ENCODE data around the gene ELMO1.

Gene ELMO1

GRCh38 chr7:37429435-37429791 lies 19.3 kb downstream of the ELMO1 start:
- DNase-seq = no peak

DNA sequence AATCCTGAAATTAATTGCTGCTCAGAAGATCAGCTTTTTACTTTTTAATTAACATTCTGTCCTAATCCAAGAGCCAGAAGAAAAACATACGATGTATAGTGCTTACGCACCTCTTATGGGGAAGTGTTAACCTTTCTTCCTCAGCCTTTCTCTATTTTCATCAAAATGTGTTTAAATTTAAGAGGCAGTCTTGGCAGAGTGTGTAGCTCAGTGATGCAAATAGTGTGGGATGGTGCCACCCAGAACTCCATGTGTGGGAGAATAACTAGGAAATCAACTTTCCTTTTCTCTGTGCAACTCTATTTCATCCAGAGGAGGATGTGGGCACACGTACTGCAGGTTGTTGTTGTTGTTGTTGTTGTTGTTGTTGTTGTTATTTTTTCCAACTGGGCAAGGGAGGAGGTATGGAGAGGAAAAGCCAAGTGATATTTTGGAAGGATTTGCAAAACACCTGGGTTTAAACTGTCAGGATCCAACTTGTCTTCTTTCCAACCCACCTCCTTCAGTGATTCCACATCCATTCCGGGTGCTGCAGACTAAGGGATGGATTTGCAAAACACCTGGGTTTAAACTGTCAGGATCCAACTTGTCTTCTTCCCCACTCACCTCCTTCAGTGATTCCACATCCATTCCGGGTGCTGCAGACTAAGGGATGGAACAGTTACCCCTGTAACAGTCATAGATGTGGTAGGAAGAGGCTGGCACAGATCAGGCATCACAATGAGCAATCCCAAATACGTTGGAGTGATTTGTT lies 19.8 kb downstream of the ELMO1 start:
- DNase-seq = no peak

DNA sequence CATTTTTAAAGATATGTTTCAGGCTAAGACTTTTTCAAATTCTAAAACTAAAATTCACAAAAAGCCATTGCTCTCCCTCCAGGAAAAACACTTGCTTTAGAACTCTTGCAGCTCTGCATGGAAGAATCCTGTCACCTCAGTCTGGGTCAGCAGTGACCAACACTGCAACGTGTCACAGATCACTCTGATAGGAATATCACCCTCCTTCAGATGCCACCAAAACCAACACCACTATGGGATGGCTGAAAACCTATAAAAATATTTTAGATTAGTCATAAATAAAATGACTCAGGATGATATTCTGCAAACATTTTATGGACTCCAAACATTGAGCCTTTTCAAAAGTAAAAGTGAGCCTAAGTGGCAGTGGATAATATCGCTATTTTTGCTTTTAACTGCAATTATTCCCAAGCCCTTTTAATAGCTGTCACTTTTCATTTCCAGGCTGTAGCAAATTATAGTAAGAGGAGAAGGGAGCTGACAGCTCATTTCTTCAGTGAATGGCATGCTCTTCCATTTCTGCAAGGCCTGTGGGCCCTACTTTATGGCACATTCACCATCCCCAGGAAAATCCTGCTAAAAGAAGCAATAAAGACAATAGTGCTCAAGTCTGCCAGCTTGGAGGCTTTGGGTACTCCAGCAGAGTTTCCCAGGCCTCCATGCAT lies 21.3 kb downstream of the ELMO1 start:
- no peak for DNase-seq

DNA sequence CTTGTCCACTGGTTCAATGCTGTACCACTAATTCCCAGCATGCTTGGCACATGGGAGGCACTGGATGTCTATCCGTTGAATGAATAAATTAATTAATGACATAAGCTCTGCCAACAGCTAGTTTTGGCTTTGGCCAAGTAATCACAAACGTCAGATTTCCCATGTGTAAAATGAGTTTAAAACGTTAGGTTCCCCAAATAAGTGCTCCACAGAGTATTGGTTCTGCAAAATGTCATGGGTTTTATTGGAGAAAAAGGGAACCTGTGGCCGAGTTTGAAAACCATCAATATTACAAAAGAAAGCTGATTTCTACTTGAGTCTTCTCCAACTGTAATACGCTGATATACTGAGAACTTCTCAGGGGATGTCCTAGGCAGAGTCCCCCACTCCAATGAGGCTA lies 23.2 kb downstream of the ELMO1 start:
- no peak for DNase-seq

- DNase-seq = no peak
Observed at GRCh38 chr7:37424995-37425394, 23.7 kb downstream of the ELMO1 start.

DNA sequence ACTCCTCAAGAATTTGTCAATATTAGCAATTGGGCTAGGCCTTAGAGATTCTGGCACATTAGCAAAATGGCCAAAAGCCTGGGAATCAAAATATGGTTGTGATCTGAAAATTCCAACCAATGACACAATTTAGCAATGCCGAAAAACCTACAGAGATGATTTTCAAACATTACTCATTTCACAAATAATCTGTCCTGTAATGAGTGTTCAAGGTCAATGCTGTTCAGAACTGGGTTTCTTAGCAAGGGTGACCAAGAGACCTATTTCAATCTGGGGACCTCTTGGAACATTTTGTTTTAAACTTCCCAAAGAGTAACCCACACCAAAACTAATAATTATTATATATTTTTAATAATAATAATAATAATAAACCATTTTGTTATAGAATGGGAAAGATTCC lies 24.1 kb downstream of the ELMO1 start:
- DNase-seq = no peak

DNA sequence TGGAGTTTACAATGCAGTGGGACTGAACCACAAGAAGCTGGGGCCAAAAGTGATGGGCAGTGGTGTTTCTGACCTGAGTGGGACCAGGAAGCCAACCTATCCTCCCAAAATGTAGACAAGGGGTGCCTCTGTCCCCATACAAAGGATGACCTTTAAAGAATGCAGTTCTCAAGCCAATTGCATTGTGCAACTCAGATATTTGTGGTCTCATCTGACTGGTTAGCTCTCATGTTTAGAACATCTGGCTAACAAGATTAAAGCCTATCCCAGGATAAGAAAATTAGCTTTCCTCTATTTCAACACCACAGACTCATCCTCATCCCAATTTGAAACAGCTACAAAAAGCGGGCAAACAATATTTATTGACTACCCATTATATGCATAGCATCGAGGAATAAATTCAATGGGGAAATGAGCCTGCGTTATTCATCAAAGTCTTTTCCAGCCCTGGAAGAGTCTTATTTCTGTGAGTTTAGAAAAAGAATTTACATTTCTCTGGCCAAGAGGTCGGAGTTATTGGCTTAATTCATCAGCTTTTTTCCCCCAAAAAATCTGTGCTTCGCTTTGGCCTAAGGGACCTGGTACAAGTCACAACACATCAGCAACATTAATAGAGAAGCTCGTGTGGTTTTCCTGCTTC lies 26.7 kb downstream of the ELMO1 start:
- DNase-seq = no peak

GRCh38 chr7:37420946-37421695 lies 27.5 kb downstream of the ELMO1 start:
- DNase-seq = no peak

DNA sequence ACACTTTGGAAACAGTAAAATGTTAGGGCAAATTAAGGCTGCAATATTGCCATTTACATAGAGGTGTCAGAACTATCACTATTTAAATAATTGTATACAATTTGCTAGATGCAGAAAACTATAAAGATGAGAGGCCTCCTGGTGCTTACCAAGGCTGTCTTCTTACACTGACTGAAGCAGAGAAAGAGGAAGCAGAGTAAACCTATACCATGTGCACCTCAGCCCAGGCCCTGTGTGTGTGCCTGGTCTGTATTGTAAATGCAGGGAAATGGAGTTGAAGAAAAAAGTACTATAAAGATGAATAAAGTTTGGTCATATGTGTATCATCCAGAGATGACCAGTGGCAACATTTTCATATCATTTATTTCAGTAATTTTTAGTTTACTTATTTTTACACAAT lies 29.2 kb downstream of the ELMO1 start:
- DNase-seq = no peak

DNA sequence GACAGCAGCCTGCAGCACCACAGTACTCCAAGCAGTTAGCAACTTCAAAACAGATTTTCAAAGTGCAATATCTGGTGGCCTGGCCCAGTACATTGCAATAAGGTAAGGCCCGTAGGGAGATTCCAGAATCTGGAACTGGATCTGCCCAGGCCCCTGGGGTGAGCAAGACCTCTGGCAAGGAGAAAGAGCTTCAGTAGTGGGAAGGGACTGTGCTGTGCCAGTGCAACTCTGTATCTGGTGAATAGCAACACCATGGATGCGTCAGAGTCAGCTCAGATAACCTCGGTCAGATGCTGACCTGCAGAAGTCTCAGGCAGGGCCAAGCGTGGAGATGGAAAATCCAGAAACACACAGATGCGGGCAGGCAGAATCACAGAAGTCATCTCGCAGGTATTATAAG lies 30.3 kb downstream of the ELMO1 start:
- no peak for DNase-seq

- no peak for DNase-seq
Observed at GRCh38 chr7:37417107-37417474, 31.6 kb downstream of the ELMO1 start.

DNA sequence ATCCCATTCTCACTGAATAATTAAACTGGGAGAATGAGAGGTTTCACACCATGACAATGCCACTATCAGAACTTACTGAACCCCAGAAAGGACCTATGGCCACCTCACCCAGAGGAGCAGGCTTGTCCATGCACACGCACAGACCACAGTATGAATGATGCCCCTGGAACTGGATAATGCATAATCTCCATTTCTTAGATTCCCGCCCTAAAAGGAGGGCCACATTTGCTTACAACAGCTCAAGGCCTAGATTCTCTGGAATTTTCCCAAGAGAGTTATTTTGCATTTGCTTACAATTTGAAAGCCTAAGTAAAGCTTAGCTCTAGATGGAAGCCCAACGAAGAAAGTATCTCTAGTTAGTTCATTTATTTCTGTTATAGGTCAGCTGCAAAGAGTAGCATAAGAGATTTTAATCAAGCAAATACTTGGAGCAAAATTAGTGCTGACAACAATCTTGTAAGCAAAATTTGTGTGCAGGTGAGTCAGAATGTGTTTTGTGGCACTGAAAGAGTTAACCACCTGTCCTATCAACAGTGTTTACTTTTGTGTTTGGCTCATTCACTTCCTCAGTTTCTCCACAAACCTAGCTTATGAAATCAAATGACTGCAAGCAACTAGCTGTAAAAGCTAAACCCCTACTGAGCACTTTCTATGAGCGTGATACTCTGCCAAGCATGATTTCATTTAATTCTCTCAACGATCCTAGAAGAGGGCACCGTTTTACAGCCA lies 32.1 kb downstream of the ELMO1 start:
- DNase-seq = no peak

DNA sequence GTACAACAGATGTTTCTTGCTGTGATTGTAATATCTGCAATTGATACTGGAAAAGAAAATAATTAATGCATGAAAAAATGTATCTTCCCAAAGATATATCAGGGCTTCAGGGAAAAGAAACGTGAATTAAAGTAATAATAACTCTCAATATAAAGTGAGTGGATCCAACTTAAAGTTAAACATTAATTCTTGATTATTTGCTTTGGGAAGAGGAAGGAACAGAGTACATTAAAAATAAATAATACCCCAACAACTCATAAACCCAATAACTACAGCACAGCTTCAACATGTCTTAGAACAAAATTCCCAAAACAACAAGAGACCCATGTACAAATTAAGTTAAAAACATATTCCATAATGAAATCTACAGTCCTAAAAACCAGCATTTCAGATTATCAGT lies 33.0 kb downstream of the ELMO1 start:
- no peak for DNase-seq

DNA sequence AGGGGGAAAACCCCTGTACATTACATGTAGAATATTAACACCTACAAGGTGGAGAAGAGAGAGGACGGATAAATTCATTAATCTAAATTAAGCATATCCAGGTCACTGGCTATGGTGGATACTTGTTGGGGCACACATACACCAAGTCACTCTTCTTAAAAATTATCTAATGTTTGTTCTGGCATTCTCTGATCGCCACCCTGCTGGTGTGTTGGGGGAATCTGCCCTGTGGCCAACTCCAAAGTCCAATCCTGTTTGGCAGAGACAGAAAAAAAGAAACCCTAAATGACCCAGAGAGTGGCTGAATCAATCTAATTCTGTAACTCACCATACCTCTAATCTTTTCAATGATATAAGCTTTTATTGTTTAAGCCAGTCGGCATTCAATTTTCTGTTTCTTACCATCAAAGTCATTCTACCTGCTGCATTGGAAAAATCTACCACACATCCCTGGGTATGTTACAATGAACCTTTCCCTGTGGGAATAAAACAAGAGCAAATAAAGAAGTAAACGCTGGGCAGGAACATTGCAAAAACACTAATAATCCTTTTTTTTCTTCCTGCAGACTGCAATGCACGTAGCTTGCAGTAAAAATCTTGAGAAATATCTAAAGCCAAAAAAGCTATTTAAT lies 34.2 kb downstream of the ELMO1 start:
- no peak for DNase-seq

- peak; percentile 59 to 72 for DNase-seq
Observed at GRCh38 chr7:37411444-37412034, 37.1 kb downstream of the ELMO1 start.

DNA sequence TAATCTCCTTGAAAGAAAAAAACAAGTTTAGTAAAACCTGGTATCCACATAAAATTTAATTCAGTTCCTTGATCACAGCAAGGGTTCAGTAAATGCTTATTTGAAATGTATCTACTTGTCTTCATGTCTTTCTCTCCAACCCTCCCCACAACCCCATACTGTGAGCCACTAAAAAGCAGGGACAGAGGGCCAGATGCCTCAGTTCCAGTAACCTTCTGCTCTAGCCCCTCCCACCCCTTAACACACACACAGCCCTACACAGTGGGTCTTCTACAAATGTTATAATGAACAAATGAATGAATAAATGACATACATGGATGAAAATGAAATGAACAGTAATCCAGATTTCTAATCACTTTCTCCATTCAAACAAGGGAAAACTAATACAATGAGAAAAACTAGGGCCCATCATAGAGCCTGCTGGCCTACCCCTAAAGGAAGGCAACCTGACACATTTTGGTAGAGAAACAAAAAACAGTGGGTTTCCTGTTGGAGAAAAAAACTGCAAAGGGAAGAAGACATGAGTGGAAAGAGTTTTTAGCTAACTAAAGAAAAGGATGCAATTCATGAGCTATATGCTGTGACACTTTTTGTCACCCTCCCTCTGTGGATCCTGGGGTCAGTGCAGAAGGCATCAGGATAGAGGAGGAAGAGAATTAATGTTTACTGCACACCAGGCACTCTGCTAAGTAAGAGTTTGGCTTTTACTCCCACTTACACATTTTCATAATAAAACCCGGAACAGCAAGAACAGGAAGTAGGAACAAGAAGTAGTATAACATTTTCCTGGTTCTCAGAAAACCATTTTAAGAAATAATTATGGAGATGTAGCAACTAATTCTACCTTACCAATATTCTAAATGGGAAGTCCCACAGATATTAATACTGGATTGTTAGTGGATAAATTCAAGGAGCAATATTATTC lies 38.1 kb downstream of the ELMO1 start:
- DNase-seq = no peak

DNA sequence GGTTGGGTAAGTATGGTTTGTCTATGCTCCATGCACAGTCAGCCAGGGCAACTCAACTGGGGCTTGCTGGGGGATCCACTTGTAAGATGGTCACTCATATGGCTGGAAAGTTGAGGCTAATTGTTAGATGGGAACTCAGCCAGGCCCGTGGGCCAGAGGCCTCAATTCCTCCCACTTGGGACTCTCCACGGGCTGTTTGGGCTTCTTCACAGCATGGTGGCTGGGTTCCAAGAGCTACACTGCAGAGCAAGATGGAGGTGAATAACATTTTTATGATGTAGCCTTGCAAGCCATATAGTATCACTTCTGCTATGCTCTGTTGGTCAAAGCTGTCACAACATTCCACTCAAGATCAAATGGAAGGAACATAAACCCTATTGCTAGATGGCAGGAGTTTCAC lies 39.2 kb downstream of the ELMO1 start:
- no peak for DNase-seq

- DNase-seq = peak; percentile 20 to 35
Observed at GRCh38 chr7:37408291-37409228, 40.1 kb downstream of the ELMO1 start.

DNA sequence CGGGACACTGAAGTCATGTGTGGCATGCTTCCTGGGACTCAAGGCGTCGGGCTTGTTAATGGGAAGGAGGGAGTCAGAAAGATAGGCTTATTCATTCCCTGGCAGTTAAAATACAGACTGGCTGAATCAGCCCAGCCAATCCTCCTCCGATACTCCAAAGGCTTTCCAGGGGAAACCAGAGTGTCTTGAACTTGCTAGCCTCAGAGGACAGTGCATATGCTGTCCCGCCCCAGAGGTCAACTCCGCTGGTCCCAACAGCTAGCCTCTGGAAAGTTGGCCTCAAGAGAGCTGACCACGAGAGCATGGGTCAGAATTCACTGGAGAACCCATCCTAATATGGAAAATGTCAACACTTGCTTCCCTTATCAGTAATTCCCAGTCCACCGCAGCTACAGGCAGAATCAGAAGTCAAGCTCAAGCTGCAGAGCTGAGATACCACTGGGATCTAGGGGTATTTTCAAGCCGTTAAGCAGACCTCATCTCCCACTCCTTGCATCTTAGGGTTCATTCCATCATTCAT lies 43.0 kb downstream of the ELMO1 start:
- no peak for DNase-seq
